Activated naive CD8-positive, alpha-beta T cell (primary cell): Measurements from ENCODE around the gene FILIP1L.

ENCODE experiments used
- H3K27ac Mint-ChIP-seq: one replicate; pipeline ENCODE4 v1.8.0; 2021; ENCODE audit warnings: mixed read lengths
- H3K27me3 Mint-ChIP-seq: one replicate; pipeline ENCODE4 v1.8.0; 2021; ENCODE audit warnings: mixed read lengths
- H3K36me3 Mint-ChIP-seq: one replicate; pipeline ENCODE4 v1.8.0; 2021; ENCODE audit warnings: mixed read lengths
- H3K4me1 Mint-ChIP-seq: one replicate; pipeline ENCODE4 v1.8.0; 2021; ENCODE audit warnings: low read depth, mixed read lengths
- H3K4me3 Mint-ChIP-seq: one replicate; pipeline ENCODE4 v1.8.0; 2021; ENCODE audit warnings: mild to moderate bottlenecking, mixed read lengths
- H3K9me3 Mint-ChIP-seq: one replicate; pipeline ENCODE4 v1.8.0; 2021; ENCODE audit warnings: low read depth, mixed read lengths

Gene FILIP1L

DNA sequence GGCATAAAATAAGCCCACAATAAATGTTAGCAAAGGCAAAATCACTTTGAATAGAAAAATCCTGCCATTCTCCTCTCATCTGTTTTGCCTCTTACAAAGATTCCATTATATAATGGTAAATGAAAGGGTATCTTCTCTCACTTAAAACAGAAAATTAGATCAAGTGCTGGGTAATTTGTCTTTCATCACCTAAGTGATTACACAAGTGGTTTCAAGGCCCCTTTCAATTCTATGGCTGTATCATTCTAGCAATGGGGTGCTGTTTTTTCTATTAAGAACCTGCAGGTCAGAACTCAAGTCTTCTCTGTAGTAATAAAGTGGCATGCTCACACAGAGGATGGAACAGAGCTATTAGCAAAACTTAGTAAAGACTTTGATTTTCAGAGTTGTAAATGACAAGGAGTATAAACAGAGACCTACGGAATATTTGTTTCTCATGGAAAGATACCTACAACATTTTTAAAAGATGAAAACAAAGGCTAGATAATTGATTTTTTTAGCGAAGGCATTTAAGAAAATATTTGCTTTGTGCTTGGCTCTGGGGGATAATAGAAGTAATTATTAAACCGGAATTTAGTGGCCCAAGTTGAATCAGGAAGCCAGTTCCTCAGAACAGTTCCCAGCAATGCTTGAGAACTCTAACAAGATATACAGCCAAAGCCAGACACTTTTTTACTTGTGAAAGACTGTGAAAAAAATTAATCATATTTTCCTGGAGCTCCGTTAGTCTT, 159.2 kb downstream of the FILIP1L start:
- H3K27me3 Mint-ChIP-seq, result no peaks in the 10 kb centered on the region
- H3K4me1 Mint-ChIP-seq, result peaks cover 2% of the 10 kb centered on the region
- H3K4me3 Mint-ChIP-seq, result no peak overlapping the region
- no peaks in the 10 kb centered on the region for H3K9me3 Mint-ChIP-seq
- no peaks in the 10 kb centered on the region for H3K36me3 Mint-ChIP-seq
- H3K27ac Mint-ChIP-seq, result no peak overlapping the region

DNA sequence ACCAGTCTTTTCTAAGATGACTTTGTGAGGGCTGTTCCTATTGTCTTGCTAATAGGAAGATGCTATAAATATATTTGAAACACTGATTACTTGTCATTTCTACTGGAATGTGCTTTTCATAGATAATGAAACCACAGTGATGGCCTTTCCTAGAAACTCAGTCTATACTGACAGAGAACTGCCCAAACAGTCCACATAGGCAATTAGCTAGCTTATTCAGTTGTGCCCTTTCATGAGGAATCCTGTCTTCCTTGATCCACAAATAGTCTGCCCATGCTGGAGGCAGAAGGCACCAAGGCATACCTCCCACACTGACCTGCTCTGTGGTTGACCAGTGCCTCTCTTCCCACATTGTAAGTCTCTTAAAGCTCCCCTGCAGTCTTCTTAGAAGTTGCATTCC, 160.7 kb downstream of the FILIP1L start:
- Mint-ChIP-seq H3K9me3 (no peaks in the 10 kb centered on the region), H3K27me3 (no peaks in the 10 kb centered on the region), H3K27ac (no peak overlapping the region), H3K36me3 (no peaks in the 10 kb centered on the region), H3K4me1 (peaks cover 2% of the 10 kb centered on the region), H3K4me3 (no peak overlapping the region)

DNA sequence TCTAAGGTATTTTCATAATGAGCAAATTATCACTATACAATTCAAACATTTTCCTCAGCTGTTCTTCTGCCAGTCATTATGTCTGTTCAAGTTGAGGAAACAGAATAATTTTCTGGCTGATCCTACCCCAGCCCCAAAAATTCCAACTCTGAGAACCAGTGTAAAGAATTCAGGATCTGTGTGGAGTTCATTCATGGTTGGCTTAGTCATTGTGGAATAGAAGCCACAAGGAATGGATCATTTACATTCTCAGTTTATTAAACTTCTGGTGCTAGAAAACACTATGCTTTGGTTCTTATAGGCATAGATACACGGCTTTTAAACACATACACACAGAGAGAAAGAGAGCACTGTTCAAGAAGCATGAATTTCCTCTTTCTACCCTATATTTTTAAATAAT, 162.0 kb downstream of the FILIP1L start:
- no peaks in the 10 kb centered on the region for H3K27me3 Mint-ChIP-seq
- H3K4me3 Mint-ChIP-seq, result no peak overlapping the region
- no peaks in the 10 kb centered on the region for H3K9me3 Mint-ChIP-seq

DNA sequence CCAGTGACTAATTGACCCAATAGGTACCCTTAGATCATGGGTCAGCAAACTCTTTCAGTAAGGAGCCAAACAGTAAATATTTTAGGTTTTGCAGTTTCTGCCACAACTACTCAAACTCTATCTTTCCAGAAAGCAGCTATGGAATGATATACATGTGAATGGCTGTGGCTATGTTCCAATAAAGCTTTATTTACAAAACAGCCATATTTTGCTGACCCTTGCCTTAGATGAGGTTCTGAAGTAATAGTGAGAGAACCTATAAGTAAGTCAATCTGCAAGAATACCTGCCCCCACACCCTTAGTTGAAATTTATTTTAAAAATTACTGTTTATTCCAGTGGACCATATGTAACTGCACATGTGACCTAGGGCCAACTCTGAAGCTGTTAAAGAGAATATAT, 162.6 kb downstream of the FILIP1L start:
- H3K9me3 Mint-ChIP-seq, result no peaks in the 10 kb centered on the region

More for the DNA sequence above, 162.0 kb downstream of the FILIP1L start:
- no peak overlapping the region for H3K27ac Mint-ChIP-seq
- no peaks in the 10 kb centered on the region for H3K36me3 Mint-ChIP-seq
- peaks cover 2% of the 10 kb centered on the region for H3K4me1 Mint-ChIP-seq

DNA sequence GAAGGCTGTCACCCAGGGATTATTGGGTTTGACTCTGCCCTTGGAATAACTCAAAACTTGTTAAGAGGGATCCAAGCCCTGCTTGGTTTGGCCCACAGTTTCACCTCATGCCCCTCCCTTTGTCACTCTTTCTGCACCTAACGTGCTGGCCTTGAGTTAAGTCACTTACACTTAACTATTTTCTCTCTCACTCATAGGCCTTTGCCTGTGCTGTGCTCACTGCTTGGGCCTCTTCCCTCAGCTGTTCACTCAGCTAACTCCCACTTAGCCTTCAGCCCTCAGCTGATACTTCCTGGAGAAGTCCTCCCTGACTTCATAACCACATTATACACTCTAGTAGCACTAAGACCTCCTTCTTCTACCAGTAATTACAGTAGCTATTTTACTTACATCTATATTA, 163.4 kb downstream of the FILIP1L start:
- no peaks in the 10 kb centered on the region for H3K9me3 Mint-ChIP-seq
- H3K27ac Mint-ChIP-seq, result no peak overlapping the region
- no peaks in the 10 kb centered on the region for H3K27me3 Mint-ChIP-seq
- H3K4me3 Mint-ChIP-seq, result no peak overlapping the region
- H3K36me3 Mint-ChIP-seq, result no peaks in the 10 kb centered on the region
- peaks cover 2% of the 10 kb centered on the region for H3K4me1 Mint-ChIP-seq

More for the DNA sequence above, 162.6 kb downstream of the FILIP1L start:
- H3K36me3 Mint-ChIP-seq, result no peaks in the 10 kb centered on the region
- no peak overlapping the region for H3K4me3 Mint-ChIP-seq
- no peaks in the 10 kb centered on the region for H3K27me3 Mint-ChIP-seq
- peaks cover 2% of the 10 kb centered on the region for H3K4me1 Mint-ChIP-seq
- no peak overlapping the region for H3K27ac Mint-ChIP-seq

DNA sequence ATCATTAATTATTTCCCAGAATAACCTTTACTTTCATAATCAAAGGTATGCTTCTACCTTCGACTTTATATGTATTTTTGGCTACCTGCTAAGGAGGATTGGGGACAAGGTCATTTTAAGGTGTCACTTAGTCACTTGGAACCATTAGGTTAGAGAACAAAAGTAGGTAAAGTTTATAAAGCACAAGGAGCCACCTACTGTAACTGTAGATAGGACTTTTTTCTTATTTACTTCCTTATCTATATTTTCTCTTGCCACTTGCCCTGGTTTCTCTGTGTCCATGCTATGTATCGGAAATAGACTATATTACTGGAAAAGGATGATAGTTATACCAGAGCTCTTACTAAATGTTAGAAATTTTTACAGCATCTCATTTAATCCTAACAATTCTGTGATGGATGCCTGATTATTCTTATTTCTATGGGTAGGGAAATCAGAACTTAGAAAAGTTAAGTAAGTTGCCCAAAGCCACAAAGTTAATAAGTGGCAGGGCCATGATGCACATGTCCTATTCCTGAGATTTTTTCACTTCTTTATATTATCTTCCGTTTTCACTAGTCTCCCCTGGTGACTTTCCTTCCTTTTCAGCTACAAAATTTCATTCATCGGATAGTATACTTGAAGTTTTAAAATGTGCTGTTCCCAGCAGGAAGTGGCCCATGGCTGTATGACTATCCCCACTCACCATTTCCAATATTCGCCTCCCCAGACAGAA, 164.2 kb downstream of the FILIP1L start:
- Mint-ChIP-seq H3K27ac (no peak overlapping the region), H3K4me3 (no peak overlapping the region), H3K9me3 (no peaks in the 10 kb centered on the region), H3K4me1 (peaks cover 2% of the 10 kb centered on the region), H3K27me3 (no peaks in the 10 kb centered on the region), H3K36me3 (no peaks in the 10 kb centered on the region)

DNA sequence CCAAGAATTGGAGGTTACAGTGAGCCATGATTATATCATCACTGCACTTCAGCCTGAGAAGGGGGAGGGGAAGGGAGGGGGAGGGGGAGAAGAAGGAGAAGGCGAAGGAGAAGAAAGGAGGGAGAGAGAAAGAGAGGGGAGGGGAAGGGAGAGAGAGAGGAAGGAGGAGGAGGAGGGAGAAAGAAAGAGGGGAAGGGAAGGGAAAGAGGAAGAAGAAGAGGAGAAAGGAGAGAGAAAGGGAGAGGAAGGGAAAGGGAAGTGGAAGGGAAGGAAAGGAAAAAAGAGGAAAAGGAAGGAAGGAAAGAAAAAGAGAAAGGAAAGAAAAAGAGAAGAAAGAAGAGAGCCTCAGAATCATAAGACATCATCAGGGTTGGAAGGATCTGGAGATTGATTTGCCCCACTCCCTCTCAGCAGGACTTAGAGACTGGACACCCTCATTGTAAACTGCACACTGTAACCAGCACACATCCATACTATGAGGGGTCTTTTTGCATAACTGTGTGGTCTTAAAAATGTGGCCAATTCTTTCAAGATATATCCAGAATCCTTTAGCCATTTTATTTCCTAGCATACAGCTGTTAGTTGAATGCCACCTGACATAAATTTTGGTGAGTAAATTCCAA, 165.7 kb downstream of the FILIP1L start:
- Mint-ChIP-seq H3K27ac (no peak overlapping the region), H3K4me1 (no peaks in the 10 kb centered on the region), H3K9me3 (no peaks in the 10 kb centered on the region), H3K27me3 (no peaks in the 10 kb centered on the region), H3K36me3 (peaks cover 3% of the 10 kb centered on the region), H3K4me3 (no peak overlapping the region)

DNA sequence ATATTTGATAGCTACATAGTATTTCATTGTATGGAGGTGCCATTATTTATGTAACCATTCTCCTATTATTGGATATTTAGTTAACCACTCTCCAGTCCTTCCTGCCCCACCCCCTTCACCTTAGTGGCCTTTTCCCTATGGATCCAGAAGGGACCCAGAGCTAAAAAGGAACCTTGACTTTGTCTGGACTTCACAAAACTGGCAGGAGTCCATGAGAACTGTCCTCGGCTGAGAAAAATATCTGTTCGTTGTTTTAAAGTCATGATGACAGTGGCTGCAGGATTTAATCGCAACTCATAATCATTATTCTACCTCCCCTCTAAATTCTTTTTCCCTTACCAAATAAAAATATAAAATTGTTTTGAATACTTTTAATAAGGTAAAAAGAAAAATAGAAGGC, 166.9 kb downstream of the FILIP1L start:
- H3K27ac Mint-ChIP-seq, result no peak overlapping the region
- no peaks in the 10 kb centered on the region for H3K4me1 Mint-ChIP-seq
- H3K27me3 Mint-ChIP-seq, result no peaks in the 10 kb centered on the region
- H3K4me3 Mint-ChIP-seq, result no peak overlapping the region
- H3K9me3 Mint-ChIP-seq, result no peaks in the 10 kb centered on the region
- H3K36me3 Mint-ChIP-seq, result peaks cover 3% of the 10 kb centered on the region

DNA sequence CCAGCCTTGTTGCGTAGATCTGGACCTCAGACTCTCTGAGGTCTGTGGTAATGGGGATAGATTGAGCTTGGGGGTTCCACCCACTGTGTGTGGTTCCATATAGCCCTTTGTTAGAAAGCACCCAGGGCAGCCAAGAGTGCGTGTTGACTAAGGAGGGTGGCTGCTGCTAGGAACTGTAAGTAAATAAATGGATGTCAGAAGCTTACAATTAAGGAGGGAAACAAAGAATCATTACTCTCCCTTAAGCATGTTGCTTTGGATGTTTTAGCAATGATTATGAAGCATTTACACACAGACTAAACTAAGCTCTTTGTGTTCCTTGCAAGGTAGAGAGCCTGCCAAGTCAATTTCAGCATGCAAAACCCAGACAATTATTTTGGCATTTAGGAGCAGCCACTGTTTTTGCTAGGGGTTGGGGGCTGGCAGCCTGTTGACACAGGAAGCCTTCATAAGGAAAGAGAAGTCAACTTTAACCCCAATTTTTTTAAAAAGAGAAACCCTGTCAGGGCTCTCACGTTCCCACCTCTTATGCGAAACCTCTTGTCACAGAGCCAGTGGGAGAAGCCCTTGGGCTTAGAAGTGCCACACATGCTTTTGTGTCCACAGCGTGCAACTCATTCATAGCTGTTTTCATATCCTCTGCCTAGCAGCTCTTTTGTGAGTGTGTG, 168.8 kb downstream of the FILIP1L start:
- no peaks in the 10 kb centered on the region for H3K9me3 Mint-ChIP-seq
- H3K4me3 Mint-ChIP-seq, result no peak overlapping the region
- peaks cover 3% of the 10 kb centered on the region for H3K36me3 Mint-ChIP-seq
- H3K27me3 Mint-ChIP-seq, result no peaks in the 10 kb centered on the region
- no peaks in the 10 kb centered on the region for H3K4me1 Mint-ChIP-seq
- no peak overlapping the region for H3K27ac Mint-ChIP-seq

DNA sequence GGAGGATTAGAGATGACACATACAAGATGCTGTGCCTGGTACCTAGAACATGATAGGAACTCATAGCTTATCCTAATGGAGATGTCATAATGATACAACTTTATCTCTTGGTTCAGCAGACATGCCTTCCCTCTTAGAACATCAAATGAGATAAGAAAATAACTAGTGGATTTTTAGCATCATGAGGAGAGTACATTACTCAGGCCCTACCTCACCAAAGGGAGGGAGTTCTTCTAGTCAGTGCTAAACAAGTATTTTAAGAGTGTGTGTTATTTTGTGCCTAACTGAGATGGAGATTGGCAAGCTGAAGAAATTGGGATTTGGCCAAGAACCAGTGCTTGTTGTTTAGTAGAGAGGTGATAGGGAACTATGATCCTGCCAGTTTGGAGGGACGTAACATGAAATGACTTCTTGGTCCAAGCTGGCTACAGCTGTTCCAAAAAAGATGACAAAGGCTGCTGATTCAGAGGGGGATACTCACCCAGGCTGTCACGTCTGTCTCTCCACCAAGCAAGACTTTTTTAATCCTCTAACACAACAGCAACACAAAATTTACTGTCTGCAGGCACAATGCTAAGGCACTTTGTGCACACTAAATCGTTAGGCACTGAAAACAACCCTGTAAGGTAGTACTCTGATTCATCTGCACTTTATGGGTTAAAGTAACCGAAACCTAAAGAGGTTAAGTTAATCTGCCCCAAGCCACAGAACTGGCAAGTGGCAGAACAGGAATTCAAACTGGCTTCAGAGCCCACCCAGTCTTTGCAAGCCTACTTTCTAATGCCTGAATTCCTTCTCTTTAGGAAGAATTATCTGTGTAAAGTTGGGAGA, 170.2 kb downstream of the FILIP1L start:
- H3K4me1 Mint-ChIP-seq, result peaks cover 5% of the 10 kb centered on the region
- H3K36me3 Mint-ChIP-seq, result peaks cover 7% of the 10 kb centered on the region
- H3K27me3 Mint-ChIP-seq, result no peaks in the 10 kb centered on the region
- no peaks in the 10 kb centered on the region for H3K9me3 Mint-ChIP-seq
- H3K4me3 Mint-ChIP-seq, result no peak overlapping the region
- H3K27ac Mint-ChIP-seq, result no peak overlapping the region

DNA sequence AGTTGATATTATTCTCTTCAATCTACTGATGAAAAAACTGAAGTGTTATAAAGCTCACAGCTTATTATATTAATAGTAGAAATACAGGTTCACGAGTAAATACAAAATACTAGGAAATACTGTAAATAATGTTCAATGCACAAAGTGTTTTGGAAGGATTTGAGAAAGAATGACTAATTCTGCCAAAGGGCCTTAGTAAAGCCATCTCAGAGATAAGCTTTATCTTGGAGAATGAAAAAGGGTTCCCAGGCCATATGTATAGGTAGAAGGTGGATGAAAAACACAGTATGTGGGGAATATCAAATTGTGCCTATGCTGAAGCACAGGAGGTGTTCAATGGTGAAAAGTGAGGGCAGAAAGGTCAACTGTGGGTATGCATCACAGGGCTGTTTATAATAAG, 173.1 kb downstream of the FILIP1L start:
- Mint-ChIP-seq H3K27ac (no peak overlapping the region), H3K4me3 (no peak overlapping the region), H3K9me3 (no peaks in the 10 kb centered on the region), H3K27me3 (no peaks in the 10 kb centered on the region), H3K36me3 (peaks cover 7% of the 10 kb centered on the region), H3K4me1 (peaks cover 26% of the 10 kb centered on the region)

DNA sequence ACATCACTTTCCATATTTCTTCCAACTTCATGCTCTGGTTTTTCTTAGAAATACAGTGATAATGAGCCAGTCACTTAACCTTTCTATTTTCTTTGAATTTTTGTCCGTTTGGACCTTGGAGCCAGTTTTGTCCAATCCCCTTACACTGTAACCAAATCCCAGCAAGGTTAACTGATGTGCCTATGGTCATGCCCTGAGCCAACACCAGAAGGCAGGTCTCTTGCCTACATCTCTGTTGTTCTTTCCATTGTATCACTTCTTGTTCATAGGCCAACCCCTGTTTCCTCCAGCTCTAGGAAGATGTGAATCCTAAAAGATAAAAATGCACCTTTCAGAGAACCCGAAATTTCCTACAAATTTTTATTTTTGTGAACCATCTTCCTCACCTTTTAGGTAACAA, 174.0 kb downstream of the FILIP1L start:
- H3K9me3 Mint-ChIP-seq, result no peaks in the 10 kb centered on the region
- peaks cover 26% of the 10 kb centered on the region for H3K4me1 Mint-ChIP-seq
- no peak overlapping the region for H3K4me3 Mint-ChIP-seq
- peaks cover 7% of the 10 kb centered on the region for H3K36me3 Mint-ChIP-seq
- H3K27me3 Mint-ChIP-seq, result no peaks in the 10 kb centered on the region
- no peak overlapping the region for H3K27ac Mint-ChIP-seq

DNA sequence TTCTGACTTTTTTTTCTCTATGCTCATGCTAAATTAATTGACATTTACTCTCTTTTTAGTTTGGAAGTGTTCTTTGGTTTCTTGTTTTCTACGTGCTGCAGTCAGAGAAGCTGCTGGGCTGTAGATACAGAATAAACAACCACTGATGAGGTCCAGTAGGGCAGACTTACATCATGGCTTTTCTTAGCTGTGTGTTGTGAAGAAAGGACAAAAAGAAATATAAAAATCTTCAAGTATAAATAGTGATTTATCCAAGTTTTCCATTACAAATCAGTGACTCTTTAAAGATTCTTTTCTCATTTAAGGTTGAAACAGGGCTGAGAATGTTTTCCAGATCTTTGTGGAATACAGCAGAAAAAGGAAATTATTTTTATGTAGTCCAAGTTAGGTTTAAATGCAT, 174.4 kb downstream of the FILIP1L start:
- no peaks in the 10 kb centered on the region for H3K27me3 Mint-ChIP-seq
- no peak overlapping the region for H3K27ac Mint-ChIP-seq
- H3K36me3 Mint-ChIP-seq, result peaks cover 7% of the 10 kb centered on the region
- H3K9me3 Mint-ChIP-seq, result no peaks in the 10 kb centered on the region
- peaks cover 26% of the 10 kb centered on the region for H3K4me1 Mint-ChIP-seq
- H3K4me3 Mint-ChIP-seq, result no peak overlapping the region

DNA sequence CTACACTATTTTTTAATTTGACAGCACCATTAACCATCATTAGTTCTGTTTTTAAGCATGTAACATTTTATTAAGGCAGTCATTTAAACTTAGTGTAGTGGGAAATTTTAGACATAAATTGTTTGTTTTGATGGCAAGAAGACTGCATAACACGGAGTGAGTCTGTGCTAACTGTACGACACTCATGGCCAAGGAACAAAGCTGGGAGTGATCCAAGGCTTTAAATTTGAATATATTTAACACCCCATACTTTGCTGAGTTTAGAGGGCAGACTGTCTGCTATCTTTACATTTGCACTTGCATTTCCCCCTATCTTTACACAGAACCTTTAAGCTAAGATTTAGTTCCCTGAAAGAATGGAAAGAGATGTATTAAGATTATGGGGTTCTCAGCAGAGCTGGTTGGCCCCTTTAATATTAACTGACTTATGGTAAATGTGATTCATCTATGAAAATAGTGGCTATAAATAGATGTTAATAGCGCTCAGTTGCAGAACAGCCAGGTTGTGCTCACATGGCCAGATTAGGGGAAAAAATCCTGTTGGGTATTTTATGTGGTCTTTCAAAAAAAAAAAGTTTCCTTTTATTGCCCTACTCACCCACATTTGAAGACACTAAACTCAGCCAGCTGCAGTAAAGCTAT, 175.9 kb downstream of the FILIP1L start:
- H3K27ac Mint-ChIP-seq, result no peak overlapping the region
- H3K36me3 Mint-ChIP-seq, result peaks cover 8% of the 10 kb centered on the region
- H3K9me3 Mint-ChIP-seq, result no peaks in the 10 kb centered on the region
- no peak overlapping the region for H3K4me3 Mint-ChIP-seq
- H3K27me3 Mint-ChIP-seq, result no peaks in the 10 kb centered on the region
- peaks cover 26% of the 10 kb centered on the region for H3K4me1 Mint-ChIP-seq
